Prostate gland (tissue), 1 donor: ENCODE data around the gene ACACB.

ENCODE experiments used
- POLR2A ChIP-seq: fragments of 450-650 bp; IDR thresholded peaks from one replicate; pipeline ENCODE4 v1.6.1; 2016; ENCODE audit warnings: antibody characterized with exemption, mild to moderate bottlenecking
- POLR2AphosphoS5 ChIP-seq: sonication (generic); formaldehyde crosslinking; IDR thresholded peaks from one replicate; pipeline ENCODE4 v1.6.1; 2017; ENCODE audit warnings: antibody characterized with exemption

- TF ChIP-seq POLR2A (no peak), POLR2AphosphoS5 (no peak)
Measured at GRCh38 chr12:109069307-109070271, 46.8 kb upstream of the ACACB start.
